ENCODE data around the gene ESAM.

GRCh38 chr11:124760205-124760652 lies 1.9 kb downstream of the ESAM start:
- TF ChIP-seq EZH2 (IDR thresholded peaks at IDR 0.05; ENCODE audit: low read depth, unreplicated experiment): peak; percentile 82
- TF ChIP-seq CTCF (conservative IDR thresholded peaks at IDR 0.05; ENCODE audit: low read depth in 2 of 2): no peak
- no peak for TF ChIP-seq EZH2phosphoT487 (IDR thresholded peaks at IDR 0.05; ENCODE audit: unreplicated experiment)
- TF ChIP-seq POLR2AphosphoS5 (IDR thresholded peaks at IDR 0.05; ENCODE audit: low read depth): no peak
- no peak for TF ChIP-seq ZNF114 (CRISPR knock-in tag; IDR thresholded peaks at IDR 0.05)
- TF ChIP-seq REST (IDR thresholded peaks at IDR 0.05; ENCODE audit: unreplicated experiment): no peak
- no peak for TF ChIP-seq CREB1 (CRISPR knock-in tag; IDR thresholded peaks at IDR 0.05; ENCODE audit: low read depth)
- no peak for TF ChIP-seq ZNF331 (CRISPR knock-in tag; IDR thresholded peaks at IDR 0.05; ENCODE audit: low read depth)
- no peak for TF ChIP-seq JUNB (IDR thresholded peaks at IDR 0.05; ENCODE audit: unreplicated experiment)

Data from GM23338 (cell line).